Measurements from ENCODE around the gene ARMC6. TPM values are rescaled to one million over a fixed set of nuclear protein-coding genes. Genes with fewer than 3 reads are reported as not detected.

Gene ARMC6
- total and polyA plus RNA-seq, 4 donors, result 23.5 to 33.3 (median 32.2) TPM

DNA sequence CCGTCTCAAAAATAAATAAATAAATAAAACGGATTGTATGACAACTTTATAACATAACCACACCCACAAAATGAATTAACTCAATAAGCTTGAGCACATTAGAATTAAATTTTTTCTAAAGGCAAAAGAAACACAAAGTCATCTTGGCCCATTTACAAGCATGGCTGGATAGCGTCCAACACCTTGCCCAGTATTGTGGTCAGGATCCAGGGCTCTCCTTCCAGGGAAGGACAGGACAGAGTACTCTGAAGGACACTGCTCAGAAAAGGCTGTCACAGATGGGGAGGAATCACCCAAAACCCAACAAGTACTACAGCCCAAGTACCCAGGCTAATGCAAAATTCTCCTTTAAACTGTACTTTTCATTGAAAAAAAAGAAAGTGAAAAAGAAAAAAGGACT, 27.2 kb upstream of the ARMC6 start:
- Histone ChIP-seq H3K27ac (ENCODE audit: low read depth in 1 of 2, low read length in 1 of 2) (no peak overlapping the region), H3K4me3 (no peak overlapping the region), H3K4me1 (ENCODE audit: control insufficient read depth in 5 of 5, insufficient read depth in 5 of 5, low read length in 5 of 5) (no peaks in the 10 kb centered on the region), H3K27me3 (ENCODE audit: control insufficient read depth in 3 of 3, insufficient read depth in 3 of 3, low read length in 2 of 3) (no peaks in the 10 kb centered on the region), H3K9ac (ENCODE audit: insufficient read depth in 1 of 2, low read length in 2 of 2) (no peak overlapping the region), H3K36me3 (ENCODE audit: control insufficient read depth in 4 of 4, insufficient read depth in 4 of 4, low read length in 4 of 4) (peaks cover 28 to 59% (median 46%) of the 10 kb centered on the region in 4 donors), H3K9me3 (ENCODE audit: control insufficient read depth in 4 of 4, insufficient read depth in 3 of 4, low read length in 3 of 4) (peaks cover 0 to 2% (median 0%) of the 10 kb centered on the region in 4 donors)
- TF ChIP-seq, protein P1, sequence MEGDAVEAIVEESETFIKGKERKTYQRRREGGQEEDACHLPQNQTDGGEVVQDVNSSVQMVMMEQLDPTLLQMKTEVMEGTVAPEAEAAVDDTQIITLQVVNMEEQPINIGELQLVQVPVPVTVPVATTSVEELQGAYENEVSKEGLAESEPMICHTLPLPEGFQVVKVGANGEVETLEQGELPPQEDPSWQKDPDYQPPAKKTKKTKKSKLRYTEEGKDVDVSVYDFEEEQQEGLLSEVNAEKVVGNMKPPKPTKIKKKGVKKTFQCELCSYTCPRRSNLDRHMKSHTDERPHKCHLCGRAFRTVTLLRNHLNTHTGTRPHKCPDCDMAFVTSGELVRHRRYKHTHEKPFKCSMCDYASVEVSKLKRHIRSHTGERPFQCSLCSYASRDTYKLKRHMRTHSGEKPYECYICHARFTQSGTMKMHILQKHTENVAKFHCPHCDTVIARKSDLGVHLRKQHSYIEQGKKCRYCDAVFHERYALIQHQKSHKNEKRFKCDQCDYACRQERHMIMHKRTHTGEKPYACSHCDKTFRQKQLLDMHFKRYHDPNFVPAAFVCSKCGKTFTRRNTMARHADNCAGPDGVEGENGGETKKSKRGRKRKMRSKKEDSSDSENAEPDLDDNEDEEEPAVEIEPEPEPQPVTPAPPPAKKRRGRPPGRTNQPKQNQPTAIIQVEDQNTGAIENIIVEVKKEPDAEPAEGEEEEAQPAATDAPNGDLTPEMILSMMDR (IDR thresholded peaks at IDR 0.05; ENCODE audit: control extremely low read depth, extremely low read depth), result no peak
- DNase-seq, result no peak
- whole genome bisulfite sequencing, 2 donors, result 84 to 89% methylated on average over 3 of the region's 3 CpGs
- no peak for ATAC-seq (ENCODE audit: insufficient read depth, low FRiP score)

DNA sequence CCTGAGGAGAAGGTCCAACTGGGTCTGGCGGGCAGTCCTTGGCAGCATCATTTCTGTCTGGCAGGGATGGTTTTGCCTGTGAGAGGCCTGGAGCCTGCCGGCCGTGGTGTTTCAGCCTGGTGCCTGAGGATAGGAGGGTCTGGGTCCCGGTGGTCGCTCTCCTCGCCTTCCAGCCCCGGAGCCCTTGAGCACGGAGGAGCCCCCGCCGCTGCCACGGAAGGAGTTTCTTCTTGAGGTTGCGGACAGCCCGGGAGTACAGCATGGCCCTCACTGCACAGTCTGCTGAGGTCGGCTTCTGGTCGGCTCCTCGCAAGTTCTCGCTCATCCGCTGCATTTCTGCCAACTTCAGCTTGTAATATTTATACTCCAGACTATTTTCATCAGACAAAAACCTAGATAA, 23.5 kb upstream of the ARMC6 start:
- Histone ChIP-seq H3K36me3 (ENCODE audit: control insufficient read depth in 4 of 4, insufficient read depth in 4 of 4, low read length in 4 of 4) (peaks cover 30 to 50% (median 42%) of the 10 kb centered on the region in 4 donors), H3K27ac (ENCODE audit: low read depth in 1 of 2, low read length in 1 of 2) (no peak overlapping the region), H3K9ac (ENCODE audit: insufficient read depth in 1 of 2, low read length in 2 of 2) (no peak overlapping the region), H3K4me3 (no peak overlapping the region), H3K9me3 (ENCODE audit: control insufficient read depth in 4 of 4, insufficient read depth in 3 of 4, low read length in 3 of 4) (peaks cover 0 to 2% (median 0%) of the 10 kb centered on the region in 4 donors), H3K4me1 (ENCODE audit: control insufficient read depth in 5 of 5, insufficient read depth in 5 of 5, low read length in 5 of 5) (peaks cover 0 to 2% (median 0%) of the 10 kb centered on the region in 5 donors), H3K27me3 (ENCODE audit: control insufficient read depth in 3 of 3, insufficient read depth in 3 of 3, low read length in 2 of 3) (no peaks in the 10 kb centered on the region)
- DNase-seq, result no peak
- 95 to 98% methylated on average over 18 of the region's 18 CpGs for WGBS, 2 donors
- TF ChIP-seq, protein P1 (IDR thresholded peaks at IDR 0.05; ENCODE audit: control extremely low read depth, extremely low read depth), result no peak
- no peak for ATAC-seq (ENCODE audit: insufficient read depth, low FRiP score)

DNA sequence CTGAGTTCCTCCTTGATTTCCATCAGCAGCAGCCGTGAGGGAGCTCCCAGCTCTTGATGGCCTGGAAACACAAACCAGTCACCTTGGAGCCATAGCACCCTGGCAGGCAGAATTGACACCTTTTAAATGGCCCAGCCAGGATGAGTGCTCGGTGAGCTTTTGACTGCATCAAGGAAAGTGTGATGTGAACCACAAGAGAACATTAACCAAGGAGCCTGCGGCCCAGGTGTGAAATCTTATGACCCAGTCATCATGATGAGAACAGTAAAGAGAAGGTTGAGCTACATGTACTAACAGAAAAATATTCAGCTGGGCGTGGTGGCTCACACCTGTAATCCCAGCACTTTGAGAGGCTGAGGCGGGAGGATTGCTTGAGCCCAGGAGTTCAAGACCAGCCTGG, 22.9 kb upstream of the ARMC6 start:
- Histone ChIP-seq H3K27me3 (ENCODE audit: control insufficient read depth in 3 of 3, insufficient read depth in 3 of 3, low read length in 2 of 3) (no peaks in the 10 kb centered on the region), H3K36me3 (ENCODE audit: control insufficient read depth in 4 of 4, insufficient read depth in 4 of 4, low read length in 4 of 4) (peaks cover 34 to 49% (median 40%) of the 10 kb centered on the region in 4 donors), H3K27ac (ENCODE audit: low read depth in 1 of 2, low read length in 1 of 2) (no peak overlapping the region), H3K9ac (ENCODE audit: insufficient read depth in 1 of 2, low read length in 2 of 2) (no peak overlapping the region), H3K4me3 (no peak overlapping the region), H3K4me1 (ENCODE audit: control insufficient read depth in 5 of 5, insufficient read depth in 5 of 5, low read length in 5 of 5) (peaks cover 0 to 2% (median 0%) of the 10 kb centered on the region in 5 donors), H3K9me3 (ENCODE audit: control insufficient read depth in 4 of 4, insufficient read depth in 3 of 4, low read length in 3 of 4) (peaks cover 0 to 2% (median 0%) of the 10 kb centered on the region in 4 donors)
- WGBS, 2 donors, result 93 to 96% methylated on average over 5 of the region's 5 CpGs
- DNase-seq (no peak), ATAC-seq (ENCODE audit: insufficient read depth, low FRiP score) (no peak)
- TF ChIP-seq, protein P1 (IDR thresholded peaks at IDR 0.05; ENCODE audit: control extremely low read depth, extremely low read depth), result no peak

DNA sequence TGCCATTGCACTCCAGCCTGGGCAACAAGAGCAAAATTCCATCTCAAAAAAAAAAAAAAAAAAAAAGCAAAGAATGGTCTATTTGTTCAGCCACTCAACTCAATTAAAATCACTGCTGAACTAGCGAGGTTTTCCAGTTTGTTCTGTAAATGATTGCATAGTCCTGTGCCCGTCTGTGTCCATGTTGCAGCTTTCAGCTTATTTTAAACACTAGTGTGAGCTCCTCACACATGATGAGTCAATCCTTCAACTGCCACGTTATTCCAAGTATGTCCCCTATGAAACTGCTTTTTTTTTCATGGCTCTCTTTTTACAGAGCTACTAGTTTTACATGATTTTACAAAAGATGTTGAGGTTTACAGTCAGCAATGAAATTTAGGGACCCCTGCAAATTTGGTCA, 12.3 kb upstream of the ARMC6 start:
- Histone ChIP-seq H3K27ac (ENCODE audit: low read depth in 1 of 2, low read length in 1 of 2) (no peak overlapping the region), H3K27me3 (ENCODE audit: control insufficient read depth in 3 of 3, insufficient read depth in 3 of 3, low read length in 2 of 3) (no peaks in the 10 kb centered on the region), H3K9me3 (ENCODE audit: control insufficient read depth in 4 of 4, insufficient read depth in 3 of 4, low read length in 3 of 4) (no peaks in the 10 kb centered on the region), H3K4me3 (no peak overlapping the region), H3K9ac (ENCODE audit: insufficient read depth in 1 of 2, low read length in 2 of 2) (no peak overlapping the region), H3K36me3 (ENCODE audit: control insufficient read depth in 4 of 4, insufficient read depth in 4 of 4, low read length in 4 of 4) (peaks cover 41 to 57% (median 44%) of the 10 kb centered on the region in 4 donors), H3K4me1 (ENCODE audit: control insufficient read depth in 5 of 5, insufficient read depth in 5 of 5, low read length in 5 of 5) (peaks cover 0 to 9% (median 0%) of the 10 kb centered on the region in 5 donors)
- TF ChIP-seq, protein P1 (IDR thresholded peaks at IDR 0.05; ENCODE audit: control extremely low read depth, extremely low read depth), result no peak
- peak in 2 of 3 donors; percentile 21 to 65 for DNase-seq
- no peak for ATAC-seq (ENCODE audit: insufficient read depth, low FRiP score)
- 35 to 64% methylated on average over 3 of the region's 3 CpGs for WGBS, 2 donors

Data from lung (tissue), 12 donors.